NCI-H748 treated with DMSO at 0.1 percent for 48 hours (cell line): ENCODE measurements around the gene EIF4G3.

Experiments used
- DNase-seq: peaks from one replicate; lab custom pipeline; 2025; lab: John Stamatoyannopoulos, UW

Gene EIF4G3

DNA sequence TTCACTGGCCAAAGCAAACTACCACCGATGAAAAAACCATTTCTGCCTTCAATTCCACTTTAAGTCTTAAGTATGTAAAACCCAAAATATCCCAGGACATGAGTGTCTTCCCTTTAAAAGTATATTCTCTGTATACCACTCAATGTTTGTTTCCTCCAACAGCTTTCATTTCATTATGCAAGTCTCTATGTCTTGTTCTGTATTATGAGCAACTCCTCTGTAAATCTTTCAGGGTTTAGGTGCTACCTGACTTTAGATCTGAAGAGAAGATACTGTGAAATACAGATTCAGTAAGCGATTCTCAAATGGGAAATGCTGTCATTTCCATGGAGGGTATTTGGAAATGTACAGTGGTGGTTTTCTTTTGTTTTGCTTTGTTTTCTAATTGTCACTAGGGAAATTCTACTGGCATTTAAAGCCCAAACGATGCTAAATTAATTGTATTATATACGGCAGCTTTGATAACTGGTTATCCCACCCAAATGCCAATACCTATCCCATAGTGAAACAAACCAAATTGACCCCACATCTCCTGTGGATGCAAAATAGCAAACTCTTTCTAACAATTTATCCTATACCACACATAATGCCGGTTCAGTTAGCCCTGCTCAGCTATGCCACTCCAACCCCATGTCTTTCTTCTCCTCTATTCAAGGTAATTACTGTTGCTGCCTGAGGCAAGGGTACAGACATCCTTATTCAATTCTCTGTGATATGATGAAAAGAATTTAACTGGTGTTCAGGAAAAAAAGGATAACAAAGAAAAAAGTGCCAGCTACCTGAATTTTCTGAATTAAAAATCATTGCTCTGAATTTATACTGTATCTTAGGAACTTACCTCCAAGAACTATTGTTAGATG is 182.8 kb downstream of the EIF4G3 start:
- DNase-seq, result no peak

DNA sequence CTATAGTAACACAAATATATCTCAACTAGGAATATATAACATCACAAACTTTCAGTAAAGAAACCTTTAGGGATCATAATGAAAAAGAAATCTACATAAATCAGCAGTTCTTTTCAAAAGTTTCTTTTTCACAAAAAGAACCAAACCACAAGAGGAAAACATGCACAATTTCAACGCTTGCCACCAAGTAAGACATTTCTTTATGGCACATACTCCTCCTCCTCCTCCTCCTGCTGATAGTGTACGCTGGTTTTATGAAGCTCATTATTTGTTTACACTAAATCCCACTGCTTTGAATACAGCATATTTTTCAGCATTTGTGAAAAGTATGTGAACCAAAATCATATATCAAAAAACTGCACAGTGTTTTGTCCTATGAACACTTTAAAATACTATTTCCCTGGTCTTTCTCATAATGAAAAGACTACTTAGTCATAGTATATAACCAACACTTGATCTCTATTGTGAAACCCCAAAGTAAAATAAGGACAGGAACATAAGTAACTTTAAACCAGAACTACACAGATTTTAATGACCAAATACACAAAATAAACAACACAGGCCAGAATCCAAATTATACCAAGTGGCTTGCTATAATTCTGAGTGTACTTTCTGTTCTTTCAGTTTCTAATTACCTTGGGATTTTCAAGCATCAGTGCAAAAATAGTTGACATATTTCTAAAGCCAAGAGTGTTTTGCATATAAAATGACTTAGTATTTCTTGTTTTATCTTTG is 184.2 kb downstream of the EIF4G3 start:
- DNase-seq, result no peak

GRCh38 chr1:20988943-20989342 is 187.8 kb downstream of the EIF4G3 start:
- DNase-seq, result no peak

- DNase-seq, result no peak
These were observed 188.6 kb downstream of the EIF4G3 start for GRCh38 chr1:20987831-20988825.

DNA sequence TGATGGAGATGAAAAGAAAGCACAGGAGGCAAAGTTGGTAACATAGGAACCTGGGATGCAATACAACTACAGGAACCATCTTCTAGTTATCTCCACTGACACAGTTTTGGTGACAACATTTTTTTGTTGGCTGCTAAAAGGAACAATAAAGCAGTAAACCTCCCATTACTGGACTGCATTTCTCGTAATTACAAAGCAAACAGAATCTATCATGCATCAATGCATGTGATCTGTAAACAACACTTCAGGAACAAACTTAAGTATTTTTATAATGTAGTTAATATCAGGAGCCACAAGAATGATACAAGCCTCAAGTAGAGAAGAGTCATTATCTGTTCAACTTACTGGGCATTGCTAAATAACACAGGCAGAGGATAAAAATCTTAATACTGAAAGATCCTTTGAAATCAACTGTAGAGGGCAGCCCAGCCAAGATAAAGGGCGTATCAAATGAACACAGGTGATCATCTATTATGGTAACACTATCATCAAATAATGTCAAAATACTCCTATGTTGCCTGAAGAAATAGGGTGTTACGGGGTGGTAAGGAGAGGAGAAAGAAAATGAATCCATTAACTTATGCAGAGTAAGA is 193.3 kb downstream of the EIF4G3 start:
- DNase-seq, result peak; percentile 13

GRCh38 chr1:20982316-20982715 is 194.4 kb downstream of the EIF4G3 start:
- DNase-seq, result no peak

DNA sequence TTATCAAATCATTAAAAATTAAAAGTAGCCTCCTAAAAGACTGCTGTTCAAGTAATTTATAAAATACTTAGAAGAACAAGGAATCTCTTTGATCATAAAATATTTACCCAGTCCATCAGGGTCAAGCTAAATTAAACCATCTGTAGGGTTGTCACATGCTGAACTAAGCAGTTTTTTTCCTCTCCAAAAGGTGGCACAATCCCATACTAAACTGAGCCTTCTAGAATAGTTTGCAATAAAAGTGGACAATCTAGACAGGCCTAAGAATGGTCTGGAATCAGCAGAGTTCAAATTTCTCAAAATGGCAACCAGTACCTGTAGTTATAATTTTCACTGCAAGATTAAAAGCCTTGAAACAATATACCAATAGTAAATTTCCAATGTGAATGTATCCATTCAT is 194.8 kb downstream of the EIF4G3 start:
- DNase-seq, result no peak

DNA sequence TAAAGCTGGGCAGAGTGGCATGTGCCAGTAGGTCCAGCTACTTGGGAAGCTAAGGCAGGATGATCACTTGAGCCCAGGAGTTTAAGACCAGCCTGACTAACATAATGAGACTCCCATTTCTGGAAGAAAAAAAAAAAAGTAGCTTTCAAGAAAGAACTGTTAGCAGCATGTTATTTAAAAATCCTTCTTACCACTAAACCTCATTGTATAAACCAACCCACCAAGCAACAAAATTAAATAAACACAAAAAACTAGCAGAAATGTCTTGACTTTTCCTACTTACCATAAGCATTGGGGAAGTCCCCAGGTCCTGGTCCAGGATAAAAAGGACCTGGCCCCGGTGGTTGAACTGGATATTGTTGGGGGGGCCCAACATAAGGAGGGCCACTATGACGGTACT is 196.6 kb downstream of the EIF4G3 start:
- no peak for DNase-seq

DNA sequence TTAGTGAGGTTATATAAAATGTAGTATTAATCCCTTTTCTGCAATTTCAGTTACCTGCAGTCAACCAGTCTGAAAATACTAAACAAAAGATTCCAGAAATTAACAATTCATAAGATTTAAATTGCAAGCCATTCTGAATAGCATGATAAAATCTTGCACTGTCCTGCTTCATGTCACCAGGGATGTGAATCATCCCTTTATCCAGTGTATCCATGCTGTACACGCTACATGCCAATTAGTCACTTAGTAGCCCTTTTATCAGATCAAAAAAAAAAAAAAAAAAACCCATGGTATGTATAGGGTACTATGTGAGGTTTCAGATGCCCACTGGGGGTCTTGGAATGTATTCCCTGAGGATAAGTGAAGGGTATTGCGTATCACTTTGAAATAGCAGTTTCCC is 198.3 kb downstream of the EIF4G3 start:
- DNase-seq, result no peak

DNA sequence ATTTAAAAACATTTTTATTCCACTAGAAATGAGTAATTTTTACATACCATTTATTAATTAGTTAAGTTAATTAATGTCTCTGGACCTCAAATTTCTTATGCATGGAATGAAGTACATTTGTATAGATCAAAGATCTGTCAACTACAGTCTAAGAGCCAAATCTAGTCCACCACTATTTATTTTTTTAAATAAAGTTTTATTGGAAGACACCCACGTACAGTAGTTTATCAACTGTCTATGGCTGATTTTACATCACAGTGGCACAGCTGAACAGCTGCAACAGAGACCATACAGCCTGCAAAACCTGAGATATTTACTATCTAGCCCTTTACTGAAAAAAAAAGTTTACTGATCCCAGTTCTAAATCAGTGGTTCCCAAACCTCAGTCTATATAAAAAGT is 201.0 kb downstream of the EIF4G3 start:
- no peak for DNase-seq

- no peak for DNase-seq
These were observed 201.7 kb downstream of the EIF4G3 start for GRCh38 chr1:20974951-20975350.

DNA sequence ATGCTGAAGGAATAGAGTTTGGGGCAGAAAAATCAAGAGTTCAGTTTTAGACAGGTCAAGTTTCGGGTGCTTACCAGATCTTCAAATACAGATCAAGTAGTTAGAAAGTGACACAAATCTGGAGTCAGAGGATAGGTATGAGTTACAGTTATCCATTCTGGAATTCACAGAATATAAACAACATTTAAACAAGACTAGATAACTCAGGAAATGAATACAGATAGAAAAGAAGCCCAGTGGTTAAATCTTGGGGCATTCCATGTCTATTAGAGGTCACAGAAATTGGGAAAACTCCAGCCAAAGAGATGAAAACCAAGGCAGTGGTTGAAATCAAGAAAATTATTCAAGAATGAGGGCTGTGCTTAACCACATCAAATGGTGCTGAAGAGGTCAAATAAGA is 202.6 kb downstream of the EIF4G3 start:
- no peak for DNase-seq

- DNase-seq, result no peak
These were observed 203.8 kb downstream of the EIF4G3 start for GRCh38 chr1:20972855-20973254.

GRCh38 chr1:20964540-20965484 is 211.9 kb downstream of the EIF4G3 start:
- peak; percentile 78 for DNase-seq

DNA sequence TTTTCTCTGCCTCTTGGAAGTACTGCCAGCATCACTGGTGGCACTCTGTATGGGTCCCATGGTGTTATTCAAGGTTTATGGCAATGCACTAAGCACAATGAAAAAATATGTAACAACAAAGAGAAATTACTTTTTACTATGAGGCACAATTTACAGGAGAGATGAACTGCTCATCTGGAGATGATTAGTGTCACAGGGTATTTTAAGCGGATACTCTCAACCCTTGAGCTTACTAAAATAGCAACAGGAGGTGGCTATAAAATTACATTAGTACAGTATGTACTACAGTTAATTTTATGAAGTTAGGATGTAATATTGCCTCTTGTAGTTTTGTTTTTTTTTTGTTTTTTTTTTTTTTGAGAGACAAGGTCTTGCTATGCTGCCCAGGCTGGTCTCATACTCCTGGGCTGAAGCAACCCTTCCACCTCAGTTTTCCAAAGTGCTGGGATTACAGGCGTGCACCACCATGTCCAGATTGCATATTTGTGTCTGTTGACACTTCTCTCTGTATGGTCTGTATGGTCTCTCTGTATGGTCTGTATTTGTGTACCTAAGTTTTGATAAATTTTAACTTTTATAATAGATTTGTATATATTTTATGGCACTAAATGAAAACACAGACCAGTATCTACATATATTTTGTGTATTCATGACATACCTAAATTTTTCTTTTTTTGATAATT is 214.0 kb downstream of the EIF4G3 start:
- DNase-seq, result no peak

DNA sequence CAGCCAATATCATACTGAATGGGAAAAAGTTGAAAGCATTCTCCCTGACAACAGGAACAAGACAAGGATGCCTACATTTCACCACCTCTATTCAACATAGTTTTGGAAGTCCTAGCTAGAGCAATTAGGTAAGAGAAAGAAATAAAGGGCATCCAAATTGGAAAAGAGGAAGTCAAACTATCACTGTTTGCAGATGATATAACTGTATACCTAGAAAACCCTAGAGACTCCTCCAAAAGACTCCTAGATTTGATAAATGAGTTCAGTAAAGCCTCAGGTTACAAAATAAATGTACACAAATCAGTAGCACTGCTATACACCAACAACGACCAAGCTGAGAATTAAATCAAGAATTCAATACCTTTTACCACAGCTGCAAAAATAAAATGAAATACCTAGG is 218.3 kb downstream of the EIF4G3 start:
- no peak for DNase-seq

DNA sequence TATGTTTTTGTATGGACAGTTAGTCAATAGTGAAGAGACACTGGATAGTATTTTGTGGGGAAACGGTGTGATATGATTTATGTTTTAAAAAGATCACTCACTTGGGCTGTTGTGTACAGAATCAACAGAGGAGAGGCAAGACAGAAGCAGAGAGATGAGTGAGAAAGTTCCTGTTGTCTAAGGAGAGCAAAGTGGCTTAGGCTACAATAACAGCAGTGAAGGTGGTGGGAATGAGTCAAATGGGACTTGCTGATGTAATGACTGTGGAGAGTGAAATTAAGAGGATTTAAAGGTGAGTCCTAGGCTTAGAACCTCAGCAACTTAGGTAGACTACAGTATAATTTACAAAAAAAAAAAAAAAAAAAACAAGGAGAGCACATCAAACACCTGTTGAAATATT is 220.4 kb downstream of the EIF4G3 start:
- DNase-seq, result no peak

GRCh38 chr1:20950679-20951078 is 226.0 kb downstream of the EIF4G3 start:
- DNase-seq, result no peak

GRCh38 chr1:20949871-20950590 is 226.7 kb downstream of the EIF4G3 start:
- DNase-seq, result no peak
